Prostate gland (tissue), 2 donors: ENCODE results near the gene STAMBP.

ENCODE experiments used
- CTCF ChIP-seq, 4 experiments: fragments of 200-600 bp in 2 of 4; fragments of 450-650 bp in 2 of 4; sonication (generic) in 2 of 4; IDR thresholded peaks; 1 replicate in 3 of 4; 2 replicates in 1 of 4; pipeline ENCODE4 v1.5.1; 2016 to 2019; ENCODE audit warnings: antibody characterized with exemption in 4 of 4, mild to moderate bottlenecking in 2 of 4, moderate library complexity in 2 of 4
- POLR2A ChIP-seq: fragments of 450-650 bp; IDR thresholded peaks from one replicate; pipeline ENCODE4 v1.6.1; 2016; ENCODE audit warnings: antibody characterized with exemption, mild to moderate bottlenecking

GRCh38 chr2:73832930-73833329 lies 4.2 kb downstream of the STAMBP start:
- TF ChIP-seq POLR2A, result no peak
- TF ChIP-seq CTCF (IDR thresholded peaks at IDR 0.05), result no peak
